Spleen (tissue), 13 donors: Measurements from ENCODE around the gene LXN. TPM values are rescaled to one million over a fixed set of nuclear protein-coding genes. Genes with fewer than 3 reads are reported as not detected.
A peak's percentile ranks its signal among the peaks of the same experiment; 100 is the strongest.

ENCODE experiments used
- DNase-seq: peaks from one replicate; pipeline ENCODE4 v3.0.0-alpha.2; 2020
- H3K27ac ChIP-seq, 8 donors: fragments of 200-600 bp; sonication (generic) in 7 of 8; 1 replicate in 4 of 8; 2 replicates in 4 of 8; pipeline versions ENCODE4 v1.5.0 to v1.8.0; 2016 to 2021; ENCODE audit warnings: inconsistent platforms in 4 of 8, mild to moderate bottlenecking in 4 of 8, moderate library complexity in 1 of 8
- H3K27me3 ChIP-seq, 7 donors: fragments of 200-600 bp; sonication (generic) in 6 of 7; replicated peaks in 1 of 7; 1 replicate in 4 of 7; 2 replicates in 3 of 7; pipeline versions ENCODE4 v1.5.0 to v1.8.0; 2016 to 2021; ENCODE audit warnings: inconsistent platforms in 3 of 7, mild to moderate bottlenecking in 1 of 7
- H3K36me3 ChIP-seq, 6 donors: fragments of 200-600 bp; sonication (generic) in 5 of 6; 1 replicate in 4 of 6; 2 replicates in 2 of 6; pipeline versions ENCODE4 v1.5.0 to v1.8.0; 2016 to 2021; ENCODE audit warnings: inconsistent platforms in 2 of 6
- H3K4me1 ChIP-seq, 6 donors: fragments of 200-600 bp; sonication (generic) in 5 of 6; 1 replicate in 3 of 6; 2 replicates in 3 of 6; pipeline versions ENCODE4 v1.5.0 to v1.8.0; 2016 to 2021; ENCODE audit warnings: inconsistent platforms in 3 of 6
- H3K4me3 ChIP-seq, 8 donors: fragments of 200-600 bp; sonication (generic) in 7 of 8; 1 replicate in 4 of 8; 2 replicates in 4 of 8; pipeline versions ENCODE4 v1.5.0 to v1.8.0; 2016 to 2021; ENCODE audit warnings: inconsistent platforms in 4 of 8, mild to moderate bottlenecking in 4 of 8, moderate library complexity in 2 of 8
- H3K9me3 ChIP-seq, 8 donors: fragments of 200-600 bp; sonication (generic) in 7 of 8; 1 replicate in 4 of 8; 2 replicates in 4 of 8; pipeline versions ENCODE4 v1.5.0 to v1.8.0; 2016 to 2021; ENCODE audit warnings: inconsistent platforms in 4 of 8
- POLR2A ChIP-seq, 3 donors: fragments of 450-650 bp; IDR thresholded peaks; one replicate each; pipeline ENCODE4 v1.5.1; 2017; ENCODE audit warnings: antibody characterized with exemption in 3 of 3, mild to moderate bottlenecking in 1 of 3
- POLR2AphosphoS5 ChIP-seq, 3 donors: sonication (generic); formaldehyde crosslinking; IDR thresholded peaks; one replicate each; pipeline ENCODE4 v1.5.1; 2017; ENCODE audit warnings: antibody characterized with exemption in 3 of 3
- WGBS, 5 donors: extraction: QIAGEN DNeasy Blood & Tissue Kit in 3 of 5; methylation state at CpG; one replicate each; pipeline versions ENCODE4 v1.1.5 to v1.1.7; 2013 to 2018; 5-methylcytosine and 5-hydroxymethylcytosine counted together
- intact Hi-C: fragments of 100-400 bp; cut with DNase I; formaldehyde crosslinking; loops from one replicate; pipeline ENCODE4 v1.15.0; 2023; ENCODE audit warnings: low total_unique reads
- long read RNA-seq, 2 donors: transcript quantifications; one replicate each; lab custom pipeline, GENCODE V29; 2026
- polyA plus RNA-seq, 3 donors: library from polyadenylated mRNA; stranded (reverse); fragments of 200-250 nt; gene quantifications; one replicate each; pipeline ENCODE4 v1.2.1, GENCODE V29; 2013
- total RNA-seq, 7 donors: library from RNA; depleted of rRNA in 3 of 7; stranded (reverse); fragments of >200 nt in 3 of 7; fragmentation: NEBNext Ultra II Directional in 4 of 7; extraction: Animal tissue kit (Norgen Biotek cat#: 25700) in 4 of 7; gene quantifications; one replicate each; pipeline versions ENCODE4 v1.1.0 to v1.2.1, GENCODE V29; 2016 to 2021
- TF ChIP-seq, protein P1 (sequence below), 11 experiments: fragments of 200-600 bp in 7 of 11; fragments of 450-650 bp in 4 of 11; sonication (generic) in 4 of 11; IDR thresholded peaks in 8 of 11; conservative IDR thresholded peaks in 3 of 11; 1 replicate in 7 of 11; 2 replicates in 4 of 11; pipeline versions ENCODE4 v1.4.0 to v1.8.0; 2016 to 2021; ENCODE audit warnings: antibody characterized with exemption in 11 of 11, inconsistent platforms in 4 of 11, mild to moderate bottlenecking in 1 of 11
- donor health status: healthy with polysubstance abuse.
- donor health status: DM: no; HTN: no; CAD: no; lungs with moderate emphysema.
- donor health status: DM: no; HTN: no; CAD: no.
- donor health status: Bipolar disorder and iron deficiency.
- donor health status: healthy.
- donor health status: DM: no; HTN: no; CAD: no.
- donor health status: DM: yes; HTN: yes; CAD: no.

The LXN gene, protein sequence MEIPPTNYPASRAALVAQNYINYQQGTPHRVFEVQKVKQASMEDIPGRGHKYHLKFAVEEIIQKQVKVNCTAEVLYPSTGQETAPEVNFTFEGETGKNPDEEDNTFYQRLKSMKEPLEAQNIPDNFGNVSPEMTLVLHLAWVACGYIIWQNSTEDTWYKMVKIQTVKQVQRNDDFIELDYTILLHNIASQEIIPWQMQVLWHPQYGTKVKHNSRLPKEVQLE
- total RNA-seq (10 to 100 TPM in 4 of 7 donors, 1 to 10 TPM in 3; 7.9 to 17.3 (median 11.3) TPM), polyA plus RNA-seq (10 to 100 TPM; 12.3 to 18.6 (median 16.0) TPM)
- long read RNA-seq, donor 1, transcript LXN-201 (6 exons, 1,116 nt), result major isoform, 26 of 26 reads
- long read RNA-seq, donor 1, partial matches to known transcripts, result 0 of 26 reads
- long read RNA-seq, donor 1, other reads (novel, unspliced or antisense), result 0 of 26 reads
- long read RNA-seq, donor 2, transcript LXN-201 (6 exons, 1,116 nt), result major isoform, 20 of 20 reads
- long read RNA-seq, donor 2, partial matches to known transcripts, result 0 of 20 reads
- long read RNA-seq, donor 2, other reads (novel, unspliced or antisense), result 0 of 20 reads

DNA sequence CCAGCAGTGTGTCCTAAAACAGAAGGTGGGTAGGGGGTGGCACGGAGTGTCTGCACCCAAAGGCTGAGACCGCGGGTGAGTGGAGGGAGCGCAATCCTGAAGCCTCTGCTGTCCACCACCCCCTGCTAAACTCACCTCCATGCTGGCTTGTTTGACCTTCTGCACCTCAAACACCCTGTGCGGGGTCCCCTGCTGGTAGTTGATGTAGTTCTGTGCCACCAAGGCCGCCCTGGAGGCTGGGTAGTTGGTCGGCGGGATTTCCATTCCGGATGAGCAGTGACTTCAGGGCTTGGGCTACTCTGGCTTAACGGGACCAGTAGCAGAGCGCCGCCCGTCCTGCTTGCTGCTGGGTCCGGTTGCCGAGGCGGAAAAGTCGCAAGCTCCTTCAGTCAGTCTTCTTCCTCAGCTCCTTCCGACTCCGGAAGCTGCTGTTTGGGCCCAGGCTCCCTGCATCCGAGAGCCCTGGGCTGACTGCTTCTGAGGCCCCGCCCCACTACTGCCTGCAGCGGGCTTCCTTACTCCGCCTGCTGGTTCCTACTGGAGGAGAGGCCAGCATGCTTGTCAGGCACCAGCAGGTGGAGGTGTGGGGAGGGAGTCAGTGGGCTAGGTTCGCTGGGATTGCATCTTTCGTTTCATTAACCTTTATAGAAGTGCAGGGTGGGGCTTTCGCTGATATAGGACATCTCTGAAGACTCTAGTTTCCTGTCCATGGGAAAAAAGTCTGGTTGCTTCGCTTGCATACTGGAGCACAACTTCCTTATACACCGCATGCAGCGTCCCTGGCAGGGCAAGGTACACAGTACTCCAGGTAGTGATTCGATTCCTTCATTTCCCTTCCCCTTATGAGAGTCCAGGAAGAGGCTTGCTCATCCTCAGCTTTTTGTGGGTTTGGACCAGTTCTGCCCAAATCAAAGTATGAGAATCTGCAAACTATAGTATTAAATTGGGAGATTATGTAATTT, at the start of gene LXN:
Gene LXN, minus strand, starts transcription at position 434 of the 962 bp plus-strand sequence. Its CDS starts 170 bp downstream, at position 264.
- Histone ChIP-seq H3K27me3 (no peaks in the 10 kb centered on the region), H3K9me3 (no peaks in the 10 kb centered on the region), H3K4me1 (peaks cover 7 to 33% (median 24%) of the 10 kb centered on the region in 6 donors), H3K4me3 (peak within 1 kb of the TSS; percentile 39 to 76 (median 62)), H3K36me3 (peaks cover 0 to 43% (median 21%) of the 10 kb centered on the region in 6 donors), H3K27ac (peak within 1 kb of the TSS; percentile 29 to 87 (median 78))
- intact Hi-C loops, result no loop called here
- WGBS, 5 donors, result 2 to 10% (median 4%) methylated on average over 18 to 30 of the region's 30 CpGs
- TF ChIP-seq POLR2A (IDR thresholded peaks at IDR 0.05) (no peak), POLR2AphosphoS5 (IDR thresholded peaks at IDR 0.05) (peak; percentile 75 to 88 (median 83))
- TF ChIP-seq, protein P1, sequence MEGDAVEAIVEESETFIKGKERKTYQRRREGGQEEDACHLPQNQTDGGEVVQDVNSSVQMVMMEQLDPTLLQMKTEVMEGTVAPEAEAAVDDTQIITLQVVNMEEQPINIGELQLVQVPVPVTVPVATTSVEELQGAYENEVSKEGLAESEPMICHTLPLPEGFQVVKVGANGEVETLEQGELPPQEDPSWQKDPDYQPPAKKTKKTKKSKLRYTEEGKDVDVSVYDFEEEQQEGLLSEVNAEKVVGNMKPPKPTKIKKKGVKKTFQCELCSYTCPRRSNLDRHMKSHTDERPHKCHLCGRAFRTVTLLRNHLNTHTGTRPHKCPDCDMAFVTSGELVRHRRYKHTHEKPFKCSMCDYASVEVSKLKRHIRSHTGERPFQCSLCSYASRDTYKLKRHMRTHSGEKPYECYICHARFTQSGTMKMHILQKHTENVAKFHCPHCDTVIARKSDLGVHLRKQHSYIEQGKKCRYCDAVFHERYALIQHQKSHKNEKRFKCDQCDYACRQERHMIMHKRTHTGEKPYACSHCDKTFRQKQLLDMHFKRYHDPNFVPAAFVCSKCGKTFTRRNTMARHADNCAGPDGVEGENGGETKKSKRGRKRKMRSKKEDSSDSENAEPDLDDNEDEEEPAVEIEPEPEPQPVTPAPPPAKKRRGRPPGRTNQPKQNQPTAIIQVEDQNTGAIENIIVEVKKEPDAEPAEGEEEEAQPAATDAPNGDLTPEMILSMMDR (IDR thresholded peaks at IDR 0.05 in 8 of 11, conservative IDR thresholded peaks at IDR 0.05 in 3 of 11), result peak; percentile 8 to 70 (median 59)
- DNase-seq, result peak; percentile 94

DNA sequence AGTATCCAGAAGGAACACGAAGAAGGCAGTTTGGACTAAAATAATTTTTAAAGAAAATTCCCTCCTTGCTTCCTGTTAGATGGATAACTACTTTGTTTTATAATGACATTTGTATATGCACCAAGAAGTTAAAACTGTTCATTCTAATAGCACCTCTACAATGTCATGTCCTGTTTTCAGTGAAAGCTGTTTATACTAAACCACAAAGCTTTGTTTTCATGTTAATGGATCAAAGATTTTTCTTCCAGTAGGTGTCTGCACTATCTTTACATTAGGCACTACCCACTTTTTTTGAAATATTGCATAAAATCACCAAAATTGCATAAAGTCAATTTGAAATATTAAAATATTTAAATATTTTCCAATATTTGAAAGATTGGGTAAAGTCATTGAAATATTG, 49.7 kb upstream of the LXN start:
- H3K36me3 ChIP-seq, result peaks cover 0 to 4% (median 0%) of the 10 kb centered on the region in 6 donors
- H3K9me3 ChIP-seq, result no peaks in the 10 kb centered on the region
- H3K27ac ChIP-seq, result peak overlapping the region in 4 of 8 donors; percentile 45 to 87 (median 77)
- H3K4me1 ChIP-seq, result peaks cover 3 to 30% (median 17%) of the 10 kb centered on the region in 6 donors
- no peaks in the 10 kb centered on the region for H3K27me3 ChIP-seq
- DNase-seq, result no peak
- intact Hi-C loops, result no loop called here
- 85 to 100% (median 94%) methylated on average over 1 of the region's 1 CpG for WGBS, 5 donors
- no peak for TF ChIP-seq POLR2AphosphoS5 (IDR thresholded peaks at IDR 0.05)
- TF ChIP-seq, protein P1 (IDR thresholded peaks at IDR 0.05 in 8 of 11, conservative IDR thresholded peaks at IDR 0.05 in 3 of 11), result no peak
- TF ChIP-seq POLR2A (IDR thresholded peaks at IDR 0.05), result no peak
- H3K4me3 ChIP-seq, result no peak overlapping the region

DNA sequence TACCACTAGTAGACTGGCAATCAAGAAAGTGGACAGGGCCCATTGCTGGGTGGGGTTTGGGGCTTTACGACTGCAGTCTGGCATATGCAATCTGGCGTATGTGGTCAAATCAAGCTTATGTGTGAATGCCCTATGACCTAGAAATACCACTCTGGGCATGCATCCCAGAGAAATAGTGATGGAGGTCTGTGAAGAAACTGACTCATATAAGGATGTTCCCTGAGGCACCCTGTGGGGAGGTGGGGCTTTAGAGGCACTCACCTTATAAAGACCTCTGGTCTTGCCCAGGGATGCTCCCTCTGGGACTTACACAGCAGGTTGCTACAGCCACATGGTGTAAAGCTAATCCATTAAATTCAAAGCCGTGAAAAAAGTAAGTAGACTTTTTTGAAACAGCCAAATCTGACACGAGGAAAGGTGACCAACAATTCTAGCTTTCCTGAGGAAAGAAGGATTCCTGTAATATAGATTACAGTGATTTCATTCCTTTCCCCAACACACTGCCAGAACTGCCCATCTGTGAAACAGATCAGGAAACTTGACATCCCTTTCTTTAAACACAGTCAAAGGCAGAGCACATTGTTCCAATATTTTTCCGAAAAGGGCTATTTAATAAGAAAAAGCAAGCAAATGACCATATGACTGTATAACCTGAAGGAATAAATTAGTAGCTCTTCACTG, 46.2 kb upstream of the LXN start:
- Histone ChIP-seq H3K4me1 (peaks cover 3 to 20% (median 13%) of the 10 kb centered on the region in 6 donors), H3K27me3 (no peaks in the 10 kb centered on the region), H3K4me3 (no peak overlapping the region), H3K9me3 (no peaks in the 10 kb centered on the region), H3K36me3 (peaks cover 0 to 4% (median 0%) of the 10 kb centered on the region in 6 donors), H3K27ac (no peak overlapping the region)
- TF ChIP-seq POLR2A (IDR thresholded peaks at IDR 0.05), result no peak
- intact Hi-C loops, result no loop called here
- no peak for DNase-seq
- WGBS, 5 donors, result 87 to 96% (median 93%) methylated on average over 5 of the region's 5 CpGs

DNA sequence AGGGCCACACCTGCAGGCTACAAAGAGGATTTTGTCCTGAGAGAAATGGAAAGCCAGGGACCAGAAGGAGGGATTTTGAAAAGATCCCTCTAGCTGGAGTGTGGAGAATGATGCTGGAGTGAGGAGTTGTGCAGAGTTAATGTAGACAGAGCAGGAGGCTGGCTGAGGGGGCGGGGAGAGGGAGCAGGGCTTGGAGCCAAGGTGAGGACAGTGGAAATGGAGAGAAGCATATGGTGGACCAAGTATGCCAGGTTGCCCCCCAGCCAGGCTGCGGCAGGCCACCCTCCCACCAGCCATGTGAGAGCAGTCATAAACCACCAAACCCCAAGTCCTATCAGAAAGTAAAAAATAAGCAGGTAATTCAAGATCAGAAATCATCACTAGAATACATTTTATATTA, 45.1 kb upstream of the LXN start:
- H3K36me3 ChIP-seq, result peaks cover 0 to 12% (median 0%) of the 10 kb centered on the region in 6 donors
- H3K4me3 ChIP-seq, result no peak overlapping the region
- no peak overlapping the region for H3K27ac ChIP-seq
- H3K27me3 ChIP-seq, result no peaks in the 10 kb centered on the region
- intact Hi-C loops, result no loop called here
- peaks cover 0 to 18% (median 6%) of the 10 kb centered on the region in 6 donors for H3K4me1 ChIP-seq
- DNase-seq, result no peak
- TF ChIP-seq POLR2AphosphoS5 (IDR thresholded peaks at IDR 0.05) (no peak), POLR2A (IDR thresholded peaks at IDR 0.05) (no peak)
- TF ChIP-seq, protein P1 (IDR thresholded peaks at IDR 0.05 in 8 of 11, conservative IDR thresholded peaks at IDR 0.05 in 3 of 11), result no peak
- no peaks in the 10 kb centered on the region for H3K9me3 ChIP-seq
- WGBS, 5 donors, result 96 to 100% (median 96%) methylated on average over 2 of the region's 2 CpGs
